GM19238 (cell line): Measurements from ENCODE around the gene FGD6.
"Not testable (repeated sequence)": the region's sequence is repeated elsewhere in the genome, so short reads cannot be mapped to it uniquely, and the experiment has no call there.

Experiments
- DNase-seq: peaks from one replicate; pipeline ENCODE4 v3.0.0; 2011; ENCODE audit warnings: low spot score; ENCODE audit not compliant: insufficient read length

The FGD6 gene

DNA sequence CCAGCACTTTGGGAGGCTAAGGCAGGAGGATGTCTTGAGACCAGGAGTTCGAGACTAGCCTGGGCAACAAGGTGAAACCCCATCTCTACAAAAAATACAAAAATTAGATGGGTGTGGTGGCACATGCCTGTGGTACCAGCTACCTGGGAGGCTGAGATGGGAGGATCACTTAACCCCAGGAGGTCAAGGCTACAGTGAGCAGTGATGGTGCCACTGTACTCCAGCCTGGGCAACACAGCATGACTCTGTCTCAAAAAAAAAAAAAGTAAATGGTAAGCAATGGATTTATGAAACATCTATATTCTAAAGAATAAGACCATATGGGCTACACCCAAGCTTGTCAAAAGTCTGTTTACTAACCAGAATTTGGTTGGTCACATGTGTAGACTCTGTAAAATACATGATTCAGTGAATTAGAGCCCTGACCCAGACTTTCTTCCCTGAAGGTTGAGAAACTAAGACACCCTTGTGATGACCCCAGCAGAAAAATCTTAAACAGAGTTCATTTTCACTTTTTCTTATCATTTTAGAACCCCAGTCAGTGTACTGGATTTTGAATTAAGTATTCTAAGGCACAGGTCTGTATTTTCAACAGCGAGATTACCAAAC lies 12.1 kb downstream of the FGD6 start:
- DNase-seq: no peak

GRCh38 chr12:95204141-95204866 lies 13.0 kb downstream of the FGD6 start:
- no peak for DNase-seq

DNA sequence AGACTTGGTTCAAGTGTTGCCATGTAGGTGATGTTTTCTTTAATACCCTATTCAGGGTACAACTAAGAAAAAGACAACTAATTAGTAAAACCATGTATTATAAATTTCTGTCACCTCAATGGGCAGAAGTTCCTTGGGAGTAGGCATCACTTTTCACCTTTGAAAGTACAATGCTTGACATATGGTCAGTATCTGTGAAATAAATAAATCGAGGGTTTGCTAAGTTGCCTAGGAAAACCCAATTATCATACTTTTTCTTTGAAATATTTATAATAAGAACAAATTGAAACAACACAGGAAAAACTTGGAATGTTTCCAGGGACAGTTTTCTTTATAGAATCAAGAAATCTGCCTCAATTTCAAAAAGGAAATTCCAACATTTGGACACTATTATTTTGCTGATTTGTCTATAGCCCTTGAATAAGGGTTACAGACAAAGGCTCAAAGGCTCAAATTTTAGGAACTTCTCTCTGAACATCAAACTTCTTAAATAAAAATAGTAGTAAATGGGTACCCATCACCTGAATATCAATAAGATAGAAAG lies 13.7 kb downstream of the FGD6 start:
- DNase-seq: no peak

- DNase-seq: no peak
These were observed 14.4 kb downstream of the FGD6 start for GRCh38 chr12:95202691-95203486.

- DNase-seq: no peak
These were observed 16.1 kb downstream of the FGD6 start for GRCh38 chr12:95201056-95201670.

GRCh38 chr12:95200128-95200894 lies 17.0 kb downstream of the FGD6 start:
- no peak for DNase-seq

DNA sequence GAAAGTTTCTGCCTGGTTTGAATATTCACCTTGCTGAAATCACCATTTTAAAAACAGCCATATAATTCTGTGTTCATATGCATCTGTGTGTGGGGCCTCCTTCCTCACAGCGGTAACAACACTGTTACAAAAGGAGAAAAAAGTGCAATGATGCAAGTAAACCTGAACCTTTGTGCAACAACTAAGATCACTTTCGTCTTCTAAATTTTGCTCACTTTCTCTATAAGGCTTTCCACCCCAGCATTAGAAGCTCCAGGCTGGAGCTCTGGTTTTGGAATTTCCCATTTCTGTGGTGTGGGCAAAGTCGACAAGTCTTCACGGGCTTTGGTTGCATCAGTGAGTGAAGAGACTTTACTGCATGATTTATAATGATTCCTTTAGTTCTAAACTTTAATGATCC lies 18.4 kb downstream of the FGD6 start:
- DNase-seq: no peak

- no peak for DNase-seq
These were observed 19.6 kb downstream of the FGD6 start for GRCh38 chr12:95197636-95198035.

DNA sequence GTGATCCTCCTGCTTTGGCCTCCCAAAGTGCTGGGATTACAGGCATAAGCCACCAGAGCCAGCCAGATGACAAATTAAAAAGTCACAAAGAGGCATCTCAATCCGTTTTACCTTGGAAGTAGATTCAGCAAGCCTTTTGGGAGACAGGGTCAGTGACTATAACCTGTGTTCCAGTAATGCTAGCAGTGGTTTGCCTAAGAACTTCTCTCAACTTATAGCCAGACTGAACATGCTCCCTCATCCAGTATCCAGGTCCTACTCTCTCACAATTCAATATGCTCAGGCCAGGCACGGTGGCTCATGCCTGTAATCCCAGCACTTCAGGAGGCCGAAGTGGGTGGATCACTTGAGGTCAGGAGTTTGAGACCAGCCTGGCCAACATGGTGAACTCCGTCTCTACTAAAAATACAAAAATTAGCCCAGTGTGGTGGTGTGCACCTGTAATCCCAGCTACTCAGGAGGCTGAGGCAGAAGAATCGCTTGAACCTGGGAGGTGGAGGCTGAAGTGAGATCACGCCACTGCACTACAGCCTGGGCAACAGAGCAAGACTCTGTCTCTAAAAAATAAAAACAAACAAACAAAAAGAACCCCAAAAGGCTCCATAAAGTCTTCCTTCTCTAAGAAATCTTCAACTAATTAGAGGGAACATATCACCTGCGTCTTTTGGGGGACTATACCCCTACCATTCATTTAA lies 20.2 kb downstream of the FGD6 start:
- DNase-seq: not testable (repeated sequence)

GRCh38 chr12:95195122-95195521 lies 22.1 kb downstream of the FGD6 start:
- DNase-seq: no peak

GRCh38 chr12:95193139-95193538 lies 24.1 kb downstream of the FGD6 start:
- DNase-seq: no peak

GRCh38 chr12:95192271-95192670 lies 25.0 kb downstream of the FGD6 start:
- DNase-seq: no peak

DNA sequence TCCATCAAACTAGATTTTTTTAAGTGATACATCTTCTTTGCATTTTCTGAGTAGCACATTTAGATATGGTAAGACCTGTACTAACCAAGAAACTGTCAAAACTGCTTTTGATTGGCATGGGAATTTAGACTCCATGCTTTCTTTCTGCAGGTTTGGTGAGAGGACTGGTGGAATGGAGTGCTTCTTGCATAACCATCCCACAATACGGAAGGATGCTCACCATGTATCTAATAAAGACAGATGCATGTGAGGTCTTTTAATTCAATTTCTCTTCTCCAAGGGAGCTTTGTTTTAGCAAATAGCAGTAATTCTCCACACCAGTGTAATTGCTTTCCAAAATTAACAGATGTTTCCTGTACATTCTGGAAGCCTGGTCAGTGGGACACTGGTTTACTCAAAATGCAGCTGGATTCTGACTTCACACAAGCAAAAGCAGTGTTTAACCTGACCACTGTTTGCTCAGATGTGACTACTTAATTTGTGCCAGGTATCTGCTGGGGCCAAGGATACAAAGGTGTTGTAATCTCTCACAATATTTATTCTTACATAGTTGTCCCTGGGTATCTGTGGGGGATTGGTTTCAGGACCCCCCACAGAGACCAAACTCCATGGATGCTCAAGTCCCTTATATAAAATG lies 26.1 kb downstream of the FGD6 start:
- DNase-seq: no peak

- DNase-seq: no peak
These were observed 29.3 kb downstream of the FGD6 start for GRCh38 chr12:95187865-95188415.

GRCh38 chr12:95185854-95186253 lies 31.4 kb downstream of the FGD6 start:
- no peak for DNase-seq

DNA sequence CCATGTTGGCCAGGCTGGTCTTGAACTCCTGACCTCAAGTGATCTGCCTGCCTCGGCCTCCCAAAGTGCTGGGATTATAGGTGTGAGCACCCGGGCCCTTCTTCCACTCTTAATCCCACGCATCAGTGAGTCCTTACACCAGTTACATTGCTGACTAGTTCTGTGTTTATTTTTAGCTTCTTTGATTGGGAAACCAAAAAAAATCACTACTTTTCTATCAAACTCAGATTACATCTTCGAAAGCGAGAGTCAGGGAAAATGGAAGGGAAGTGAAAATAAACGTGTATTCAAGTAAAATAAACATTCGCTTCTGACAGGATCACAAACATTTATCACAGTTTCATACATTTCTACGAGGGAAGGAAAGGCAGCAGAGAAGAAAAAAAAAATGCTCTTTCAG lies 32.2 kb downstream of the FGD6 start:
- no peak for DNase-seq

- no peak for DNase-seq
These were observed 33.1 kb downstream of the FGD6 start for GRCh38 chr12:95184121-95184520.

DNA sequence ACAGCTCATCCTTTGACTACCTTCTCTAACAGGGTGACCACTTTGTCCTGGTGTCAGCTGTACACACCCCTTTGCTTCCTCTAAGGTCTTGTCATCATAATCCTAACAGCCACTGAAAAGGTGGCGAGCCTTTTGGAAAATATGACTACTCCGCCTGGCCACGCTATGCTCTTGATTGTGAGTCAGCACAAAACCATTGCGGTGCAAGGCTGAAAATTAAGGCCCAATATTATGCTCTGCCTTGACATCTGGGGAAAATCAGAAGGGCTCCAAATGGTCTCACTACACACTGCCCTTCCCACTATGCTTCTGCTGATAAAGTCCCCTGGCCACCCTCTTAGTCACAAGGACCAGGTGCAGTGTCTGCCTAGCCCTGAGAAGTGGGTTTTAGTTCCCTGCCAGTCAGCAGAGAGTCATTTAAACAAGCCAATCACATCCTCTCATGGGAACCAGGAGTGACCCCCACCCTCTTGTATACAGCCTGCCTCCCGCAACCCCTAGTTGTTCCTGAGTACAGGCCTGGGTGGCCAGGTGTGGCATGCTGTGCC lies 34.3 kb downstream of the FGD6 start:
- no peak for DNase-seq

DNA sequence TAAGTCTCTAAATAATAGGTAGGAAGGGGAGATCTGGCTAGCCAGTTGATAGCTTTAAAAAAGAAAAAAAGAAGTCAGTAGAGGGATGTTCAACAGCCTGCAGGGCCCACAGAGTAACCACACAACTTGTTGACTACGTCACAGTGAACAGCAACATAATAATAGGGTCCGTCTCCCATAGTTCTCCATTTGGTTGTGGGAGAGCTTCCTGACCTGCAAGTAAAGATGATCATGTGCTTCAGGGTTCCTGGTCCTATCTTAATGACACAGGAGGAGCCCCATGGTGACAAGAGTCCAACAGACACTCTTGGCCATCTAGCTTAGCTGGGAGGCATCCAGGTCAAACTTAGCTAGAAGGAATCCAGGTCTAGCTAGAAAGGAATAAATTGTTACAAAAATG lies 36.2 kb downstream of the FGD6 start:
- no peak for DNase-seq
